HG03354 (cell line): ENCODE results near the gene SRSF2.
"Not testable (repeated sequence)": the region's sequence is repeated elsewhere in the genome, so short reads cannot be mapped to it uniquely, and the experiment has no call there.

Experiments used
- ATAC-seq: cut with Tn5 transposase; IDR thresholded peaks from one replicate; pipeline ENCODE4 v1.9.1; 2021; ENCODE audit warnings: mild to moderate bottlenecking; ENCODE audit not compliant: unreplicated experiment, poor library complexity, severe bottlenecking

The SRSF2 gene

GRCh38 chr17:76707985-76708807 lies 28.9 kb downstream of the SRSF2 start:
- no peak for ATAC-seq

- ATAC-seq, result no peak
Observed at GRCh38 chr17:76706817-76707216, 30.3 kb downstream of the SRSF2 start.

GRCh38 chr17:76704805-76705204 lies 32.3 kb downstream of the SRSF2 start:
- no peak for ATAC-seq

- ATAC-seq, result no peak
Observed at GRCh38 chr17:76702941-76703637, 34.0 kb downstream of the SRSF2 start.

GRCh38 chr17:76702076-76702475 lies 35.1 kb downstream of the SRSF2 start:
- ATAC-seq, result no peak

- ATAC-seq, result no peak
Observed at GRCh38 chr17:76701471-76701967, 35.6 kb downstream of the SRSF2 start.

GRCh38 chr17:76700617-76701470 lies 36.3 kb downstream of the SRSF2 start:
- no peak for ATAC-seq

- no peak for ATAC-seq
Observed at GRCh38 chr17:76700270-76700616, 36.9 kb downstream of the SRSF2 start.

- ATAC-seq, result not testable (repeated sequence)
Observed at GRCh38 chr17:76698466-76698977, 38.6 kb downstream of the SRSF2 start.

GRCh38 chr17:76697702-76698465 lies 39.2 kb downstream of the SRSF2 start:
- ATAC-seq, result no peak

- no peak for ATAC-seq
Observed at GRCh38 chr17:76696763-76697701, 40.1 kb downstream of the SRSF2 start.

GRCh38 chr17:76695059-76695831 lies 41.9 kb downstream of the SRSF2 start:
- no peak for ATAC-seq

GRCh38 chr17:76691379-76692191 lies 45.5 kb downstream of the SRSF2 start:
- ATAC-seq, result no peak

GRCh38 chr17:76690596-76691280 lies 46.4 kb downstream of the SRSF2 start:
- ATAC-seq, result no peak

- no peak for ATAC-seq
Observed at GRCh38 chr17:76689859-76690258, 47.3 kb downstream of the SRSF2 start.

GRCh38 chr17:76688165-76688622 lies 48.9 kb downstream of the SRSF2 start:
- ATAC-seq, result no peak
